RWPE1 (cell line): Measurements from ENCODE around the gene PXDC1.
"Not testable (repeated sequence)": the region's sequence is repeated elsewhere in the genome, so short reads cannot be mapped to it uniquely, and the experiment has no call there.

Source experiments
- CTCF ChIA-PET: fragments of 350-600 bp; sonication (Branson Sonifier 250); formaldehyde crosslinking; extraction: SDS; loops from one replicate; lab custom pipeline; 2021; lab: Yijun Ruan, JAX
- POLR2A ChIA-PET: fragments of 400-600 bp; formaldehyde crosslinking; extraction: SDS; loops from one replicate; lab custom pipeline; 2020; ENCODE audit warnings: antibody characterized with exemption; ENCODE audit not compliant: low non-redundant PET; lab: Yijun Ruan, JAX
- DNase-seq: peaks from one replicate; pipeline ENCODE4 v3.0.0; 2012; ENCODE audit warnings: low spot score
- H3K27ac ChIP-seq: fragments of 450-650 bp; 2 replicates; pipeline ENCODE4 v1.5.1; 2017
- TF ChIP-seq, protein P1 (sequence below): fragments of 450-650 bp; conservative IDR thresholded peaks from 2 replicates; pipeline ENCODE4 v1.5.1; 2017; ENCODE audit warnings: low read depth, mild to moderate bottlenecking

PXDC1 gene

DNA sequence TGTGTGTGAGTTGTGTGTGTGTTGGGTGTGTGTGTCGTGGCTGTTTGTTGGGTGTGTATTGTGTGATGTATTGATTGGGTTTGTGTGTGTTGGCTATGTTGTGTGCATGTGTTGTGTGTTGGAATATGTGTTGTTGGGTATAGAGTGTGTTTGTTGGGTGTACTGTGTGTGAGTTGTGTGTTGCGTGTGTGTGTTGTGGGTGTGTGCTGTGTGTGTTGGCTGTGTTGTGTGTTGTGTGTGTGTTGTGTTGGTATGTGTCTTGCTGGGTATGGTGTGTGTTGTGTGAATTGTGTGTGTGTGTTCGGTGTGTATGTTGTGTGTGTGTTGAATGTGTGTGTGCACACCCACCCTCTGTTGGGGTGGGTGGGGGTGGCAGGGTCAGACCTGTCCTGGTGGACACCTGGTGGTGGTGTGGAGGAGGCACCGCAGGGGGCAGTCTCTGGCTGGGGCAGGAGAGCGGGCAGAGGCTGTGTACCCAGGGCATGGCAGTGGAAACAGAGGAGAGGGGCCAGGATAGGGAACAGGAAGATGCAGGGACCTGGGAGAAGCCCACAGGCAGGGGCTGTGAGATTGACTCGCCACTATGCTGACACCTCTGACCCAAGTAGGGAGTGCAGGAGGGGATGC is 25.5 kb upstream of the PXDC1 start:
- peak; percentile 38 for DNase-seq
- TF ChIP-seq, protein P1, sequence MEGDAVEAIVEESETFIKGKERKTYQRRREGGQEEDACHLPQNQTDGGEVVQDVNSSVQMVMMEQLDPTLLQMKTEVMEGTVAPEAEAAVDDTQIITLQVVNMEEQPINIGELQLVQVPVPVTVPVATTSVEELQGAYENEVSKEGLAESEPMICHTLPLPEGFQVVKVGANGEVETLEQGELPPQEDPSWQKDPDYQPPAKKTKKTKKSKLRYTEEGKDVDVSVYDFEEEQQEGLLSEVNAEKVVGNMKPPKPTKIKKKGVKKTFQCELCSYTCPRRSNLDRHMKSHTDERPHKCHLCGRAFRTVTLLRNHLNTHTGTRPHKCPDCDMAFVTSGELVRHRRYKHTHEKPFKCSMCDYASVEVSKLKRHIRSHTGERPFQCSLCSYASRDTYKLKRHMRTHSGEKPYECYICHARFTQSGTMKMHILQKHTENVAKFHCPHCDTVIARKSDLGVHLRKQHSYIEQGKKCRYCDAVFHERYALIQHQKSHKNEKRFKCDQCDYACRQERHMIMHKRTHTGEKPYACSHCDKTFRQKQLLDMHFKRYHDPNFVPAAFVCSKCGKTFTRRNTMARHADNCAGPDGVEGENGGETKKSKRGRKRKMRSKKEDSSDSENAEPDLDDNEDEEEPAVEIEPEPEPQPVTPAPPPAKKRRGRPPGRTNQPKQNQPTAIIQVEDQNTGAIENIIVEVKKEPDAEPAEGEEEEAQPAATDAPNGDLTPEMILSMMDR, result no peak
- H3K27ac ChIP-seq, result peak overlapping the region; percentile 97
- ChIA-PET POLR2A (no interaction called here), CTCF (no interaction called here)

- ChIA-PET POLR2A (no interaction called here), CTCF (no interaction called here)
- TF ChIP-seq, protein P1, result no peak
- DNase-seq, result no peak
- peak overlapping the region; percentile 16 for H3K27ac ChIP-seq
Observed at GRCh38 chr6:3775847-3776246, 24.3 kb upstream of the PXDC1 start.

DNA sequence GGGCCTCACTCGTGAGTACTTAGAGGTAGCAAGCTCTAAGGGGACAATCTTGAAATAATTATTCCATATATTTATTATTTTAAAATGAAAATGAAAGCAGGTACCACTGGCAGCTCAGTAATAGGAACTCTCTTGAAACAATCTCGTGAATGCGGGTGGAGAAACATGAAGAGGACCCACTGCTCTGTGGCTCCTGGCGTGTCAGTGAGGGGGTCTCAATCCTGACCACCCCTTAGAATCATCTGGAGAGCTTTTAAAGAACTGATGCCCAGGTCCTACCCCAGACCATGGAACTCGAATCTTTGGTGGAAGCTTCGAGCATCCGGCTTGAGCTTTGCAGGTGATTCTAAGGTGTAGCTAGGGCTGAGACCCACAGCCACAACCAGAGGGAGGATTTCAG is 23.9 kb upstream of the PXDC1 start:
- TF ChIP-seq, protein P1, result no peak
- H3K27ac ChIP-seq, result peak overlapping the region; percentile 16
- ChIA-PET POLR2A (no interaction called here), CTCF (no interaction called here)
- no peak for DNase-seq

DNA sequence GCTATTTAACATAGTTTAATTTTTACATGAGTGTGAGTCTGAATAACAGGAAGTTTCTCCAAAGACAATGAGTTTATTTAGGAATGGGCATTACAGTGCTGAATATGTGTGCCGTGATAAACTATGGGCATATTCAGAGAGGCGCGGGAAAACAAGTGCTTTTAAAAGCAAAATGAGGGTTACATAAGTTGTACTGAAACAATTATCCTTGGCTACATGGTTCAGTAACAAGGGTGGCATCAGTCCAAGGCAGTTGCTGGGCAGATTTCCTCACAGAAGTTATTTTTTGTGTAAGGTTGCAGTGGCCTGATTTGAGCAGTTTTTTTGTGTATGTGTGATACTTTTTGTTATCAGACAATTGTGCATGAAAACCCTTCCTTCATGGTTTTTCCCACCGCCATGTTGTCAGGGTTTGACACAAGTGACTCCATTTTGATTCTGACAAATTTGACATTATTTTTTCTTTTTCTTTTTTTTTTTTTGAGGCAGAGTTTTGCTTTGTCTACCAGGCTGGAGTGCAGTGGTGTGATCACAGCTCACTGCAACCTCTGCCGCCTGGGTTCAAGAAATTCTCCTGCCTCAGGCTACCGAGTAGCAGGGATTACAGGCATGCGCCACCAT is 22.3 kb upstream of the PXDC1 start:
- CTCF ChIA-PET, result interaction anchor here (0.6 to 0.7 kb wide), 2 partner anchors 55 to 206 kb away, joined by 3 read pairs; no protein-coding TSS in a partner anchor
- TF ChIP-seq, protein P1, result no peak
- POLR2A ChIA-PET, result no interaction called here

GRCh38 chr6:3772127-3772999 is 20.9 kb upstream of the PXDC1 start:
- POLR2A ChIA-PET, result not testable (repeated sequence)

More for the DNA sequence above, 22.3 kb upstream of the PXDC1 start:
- no peak for DNase-seq
- H3K27ac ChIP-seq, result peak overlapping the region; percentile 28; the same call in 1 of the 2 replicates

GRCh38 chr6:3771407-3772011 is 20.0 kb upstream of the PXDC1 start:
- CTCF ChIA-PET, result no interaction called here

More at GRCh38 chr6:3772127-3772999, 20.9 kb upstream of the PXDC1 start:
- not testable (repeated sequence) for H3K27ac ChIP-seq, DNase-seq
- CTCF ChIA-PET, result interaction anchor here (0.6 kb wide), 1 partner anchor 8 kb away, joined by 3 read pairs; no protein-coding TSS in a partner anchor

More at GRCh38 chr6:3771407-3772011, 20.0 kb upstream of the PXDC1 start:
- H3K27ac ChIP-seq, result 0 out of 2 replicates have a peak overlapping the region, but pooled peaks have one; percentile 5
- POLR2A ChIA-PET, result no interaction called here
- TF ChIP-seq, protein P1, result no peak
- no peak for DNase-seq
